Superior temporal gyrus (tissue), 1 donor: ENCODE measurements around the gene HNRNPA2B1.
A peak's percentile ranks its signal among the peaks of the same experiment; 100 is the strongest.
"Not testable (repeated sequence)": the region's sequence is repeated elsewhere in the genome, so short reads cannot be mapped to it uniquely, and the experiment has no call there.

Source experiments
- DNase-seq: peaks from one replicate; pipeline ENCODE4 v3.0.0-alpha.2; 2016; ENCODE audit errors: extremely low spot score

HNRNPA2B1 gene

GRCh38 chr7:26198133-26198780 lies 2.3 kb downstream of the HNRNPA2B1 start:
- peak; percentile 82 for DNase-seq

- no peak for DNase-seq
These were observed 3.1 kb downstream of the HNRNPA2B1 start for GRCh38 chr7:26197153-26198115.

- DNase-seq = no peak
These were observed 4.5 kb downstream of the HNRNPA2B1 start for GRCh38 chr7:26195867-26196657.

GRCh38 chr7:26195182-26195581 lies 5.4 kb downstream of the HNRNPA2B1 start:
- no peak for DNase-seq

- not testable (repeated sequence) for DNase-seq
These were observed 5.8 kb downstream of the HNRNPA2B1 start for GRCh38 chr7:26194764-26195163.

GRCh38 chr7:26193432-26194207 lies 6.9 kb downstream of the HNRNPA2B1 start:
- DNase-seq = no peak

GRCh38 chr7:26192485-26193087 lies 8.0 kb downstream of the HNRNPA2B1 start:
- no peak for DNase-seq

- no peak for DNase-seq
These were observed 8.5 kb downstream of the HNRNPA2B1 start for GRCh38 chr7:26191974-26192479.

GRCh38 chr7:26191233-26191973 lies 9.1 kb downstream of the HNRNPA2B1 start:
- no peak for DNase-seq

GRCh38 chr7:26190417-26190869 lies 10.1 kb downstream of the HNRNPA2B1 start:
- DNase-seq = no peak

GRCh38 chr7:26189697-26190096 lies 10.8 kb downstream of the HNRNPA2B1 start:
- DNase-seq = no peak

- no peak for DNase-seq
These were observed 11.5 kb downstream of the HNRNPA2B1 start for GRCh38 chr7:26188957-26189541.

- DNase-seq = no peak
These were observed 12.2 kb downstream of the HNRNPA2B1 start for GRCh38 chr7:26188206-26188956.

GRCh38 chr7:26187380-26188205 lies 13.0 kb downstream of the HNRNPA2B1 start:
- DNase-seq = no peak

GRCh38 chr7:26186364-26187311 lies 13.9 kb downstream of the HNRNPA2B1 start:
- DNase-seq = no peak

GRCh38 chr7:26185844-26186180 lies 14.7 kb downstream of the HNRNPA2B1 start:
- no peak for DNase-seq
